Activated CD4-positive, alpha-beta memory T cell treated with anti-CD3 and anti-CD28 coated beads for 36 hours (primary cell): ENCODE data around the gene TMEM92. TPM values are rescaled to one million over a fixed set of nuclear protein-coding genes. Genes with fewer than 3 reads are reported as not detected.
A peak's percentile ranks its signal among the peaks of the same experiment; 100 is the strongest.
"Not testable (repeated sequence)": the region's sequence is repeated elsewhere in the genome, so short reads cannot be mapped to it uniquely, and the experiment has no call there.

Source experiments
- CTCF ChIA-PET: fragments of 350-600 bp; sonication (Branson Sonifier 250); formaldehyde crosslinking; loops from one replicate; lab custom pipeline; 2021; ENCODE audit warnings: antibody characterized with exemption, inconsistent platforms; lab: Charles Lee
- POLR2A ChIA-PET: fragments of 350-600 bp; sonication (Branson Sonifier 250); formaldehyde crosslinking; loops from one replicate; lab custom pipeline; 2021; ENCODE audit warnings: antibody characterized with exemption; lab: Charles Lee
- DNase-seq: peaks from one replicate; pipeline ENCODE4 v3.0.0-alpha.2; 2020
- H3K27ac Mint-ChIP-seq: one replicate; pipeline ENCODE4 v1.8.0; 2021; ENCODE audit warnings: mixed read lengths
- H3K27me3 Mint-ChIP-seq: one replicate; pipeline ENCODE4 v1.8.0; 2021; ENCODE audit warnings: mixed read lengths
- H3K36me3 Mint-ChIP-seq: one replicate; pipeline ENCODE4 v1.8.0; 2021; ENCODE audit warnings: mixed read lengths
- H3K4me1 Mint-ChIP-seq: one replicate; pipeline ENCODE4 v1.8.0; 2021; ENCODE audit warnings: low read depth, mixed read lengths
- H3K4me3 Mint-ChIP-seq: one replicate; pipeline ENCODE4 v1.8.0; 2021; ENCODE audit warnings: mild to moderate bottlenecking, mixed read lengths
- H3K9me3 Mint-ChIP-seq: one replicate; pipeline ENCODE4 v1.8.0; 2021; ENCODE audit warnings: mixed read lengths
- intact Hi-C: fragments of 100-400 bp; cut with micrococcal nuclease; formaldehyde crosslinking; loops from one replicate; pipeline ENCODE4 v1.15.1; 2023
- total RNA-seq, 2 experiments: library from RNA; stranded (reverse); gene quantifications; one replicate each; pipeline ENCODE4 v1.2.3, GENCODE V29; 2021

TMEM92 gene
- total RNA-seq, 2 experiments from 2014 or later = 0.07 TPM; not detected in 1

DNA sequence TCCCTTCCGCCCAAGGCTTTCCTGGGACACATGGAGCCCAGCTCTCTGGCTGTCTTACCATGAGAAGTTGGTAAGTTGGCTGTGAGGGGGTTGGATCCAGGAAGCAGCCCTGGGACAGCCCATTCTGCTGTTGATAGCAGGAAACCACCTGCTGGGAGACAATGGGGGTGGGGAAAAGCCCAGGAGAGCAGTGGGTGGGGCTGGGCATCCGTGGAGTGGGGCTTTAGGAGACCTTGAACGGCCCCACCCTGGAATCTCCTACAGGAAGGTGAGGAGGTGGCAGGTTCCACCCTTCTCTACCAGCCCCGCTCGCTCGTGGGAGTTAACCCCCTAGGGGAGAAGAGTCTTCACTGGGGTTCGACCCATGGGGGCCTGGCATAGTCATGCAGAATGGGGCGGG, 5.8 kb downstream of the TMEM92 start:
- Mint-ChIP-seq H3K36me3 (no peaks in the 10 kb centered on the region), H3K4me1 (peaks cover 23% of the 10 kb centered on the region), H3K9me3 (no peaks in the 10 kb centered on the region), H3K4me3 (no peak overlapping the region), H3K27ac (no peak overlapping the region), H3K27me3 (peaks cover 46% of the 10 kb centered on the region)
- POLR2A ChIA-PET = no interaction called here
- intact Hi-C loops = no loop called here
- CTCF ChIA-PET = interaction anchor here (1.8 to 15.1 kb wide), 3 partner anchors 11 to 72 kb away, joined by 6 to 324 read pairs (median 164); partner anchors contain the start of gene COL1A1
- DNase-seq = peak; percentile 29

DNA sequence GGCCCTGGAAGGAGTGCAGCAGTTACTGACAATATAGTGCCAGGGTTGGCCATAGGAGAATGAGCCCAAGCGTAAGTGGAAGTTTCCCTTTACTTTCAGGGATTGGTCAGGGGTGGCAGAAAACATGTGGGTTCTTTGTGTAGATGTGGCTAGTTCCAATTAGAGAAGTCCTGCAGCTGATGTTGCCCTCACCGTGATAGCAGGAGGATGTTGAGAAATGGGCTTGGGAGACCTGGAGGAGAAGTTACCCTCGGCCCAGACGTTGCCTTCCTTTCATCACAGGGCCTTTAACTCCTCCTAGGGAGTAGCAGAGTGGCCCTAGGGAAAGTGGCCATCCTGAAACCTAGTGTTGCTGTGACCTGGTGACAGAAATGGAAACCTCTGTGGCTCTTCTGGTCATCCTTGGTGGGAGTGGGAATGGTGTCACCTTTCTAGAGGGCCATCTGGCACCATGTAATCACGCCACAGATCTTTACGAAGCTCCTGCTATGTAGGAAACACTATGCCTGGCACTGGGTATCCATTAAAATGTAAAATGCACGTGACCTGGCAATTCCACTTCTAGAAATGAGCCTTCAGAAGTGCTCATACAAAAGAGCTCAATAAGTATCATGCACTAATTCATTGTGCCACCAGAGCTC, 6.7 kb downstream of the TMEM92 start:
- Mint-ChIP-seq H3K9me3 (no peaks in the 10 kb centered on the region), H3K27me3 (peaks cover 42% of the 10 kb centered on the region), H3K27ac (no peak overlapping the region), H3K4me1 (peaks cover 23% of the 10 kb centered on the region), H3K36me3 (no peaks in the 10 kb centered on the region), H3K4me3 (no peak overlapping the region)
- intact Hi-C loops = no loop called here
- DNase-seq = no peak
- CTCF ChIA-PET = interaction anchor here (1.8 to 5.3 kb wide), 3 partner anchors 8 to 80 kb away, joined by 6 to 37 read pairs (median 29); partner anchors contain the start of genes COL1A1 and TMEM92
- POLR2A ChIA-PET = no interaction called here

DNA sequence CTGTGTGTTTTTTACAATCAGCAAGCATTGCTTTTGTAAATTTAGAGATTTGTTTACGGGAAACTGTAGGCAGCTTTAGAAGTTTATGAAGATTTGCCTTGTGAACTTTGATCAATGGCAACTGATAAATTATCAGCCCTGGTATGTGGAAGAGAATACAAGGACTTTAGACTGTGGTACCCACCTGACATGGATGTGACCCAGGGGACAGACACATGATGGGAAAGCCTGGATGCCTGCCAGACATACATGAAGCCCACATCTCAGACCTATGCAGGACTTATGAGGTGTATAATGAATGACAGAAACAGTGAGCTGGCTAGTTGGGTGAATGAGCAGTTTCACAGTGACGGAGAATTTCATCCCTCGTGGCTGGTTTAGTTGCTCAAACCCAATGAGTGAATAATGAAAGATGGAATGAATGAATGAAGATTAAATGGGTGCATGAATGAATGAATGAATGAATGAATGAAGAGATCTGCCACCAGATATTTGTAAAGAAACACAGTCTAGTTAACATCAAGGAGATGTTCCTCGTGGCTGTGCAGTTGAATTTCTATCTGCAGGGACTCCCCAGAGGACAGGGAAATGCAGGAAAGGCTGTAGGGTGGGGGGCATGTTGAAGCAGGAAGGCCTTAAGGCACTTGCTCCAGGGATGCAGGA, 7.6 kb downstream of the TMEM92 start:
- Mint-ChIP-seq H3K27me3 (peaks cover 46% of the 10 kb centered on the region), H3K36me3 (no peaks in the 10 kb centered on the region), H3K4me3 (no peak overlapping the region), H3K9me3 (no peaks in the 10 kb centered on the region), H3K27ac (no peak overlapping the region), H3K4me1 (peaks cover 23% of the 10 kb centered on the region)
- POLR2A ChIA-PET = no interaction called here
- CTCF ChIA-PET = interaction anchor here (0.9 to 5.3 kb wide), 7 partner anchors 9 to 112 kb away, joined by 3 to 37 read pairs (median 6); partner anchors contain the start of genes COL1A1 and TMEM92
- intact Hi-C loops = no loop called here
- DNase-seq = no peak

DNA sequence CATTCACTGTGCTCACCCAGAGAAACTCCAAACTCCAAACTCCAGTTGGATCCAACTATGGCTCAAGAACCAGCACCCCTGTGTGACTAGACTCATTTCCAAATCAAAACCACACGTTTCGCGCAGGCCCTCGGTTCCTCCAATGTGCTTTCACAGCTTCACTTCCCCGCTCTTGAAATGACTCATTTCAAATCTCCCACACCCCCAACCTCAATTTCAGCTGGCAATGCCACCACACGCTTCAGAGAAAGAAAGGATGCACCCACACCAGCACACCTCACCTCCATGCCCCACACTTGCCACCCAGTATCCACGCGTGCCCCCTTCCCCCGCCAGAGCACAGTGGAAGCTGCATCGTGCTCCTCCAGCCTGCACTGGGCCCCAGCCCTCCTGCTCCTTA, 9.0 kb downstream of the TMEM92 start:
- Mint-ChIP-seq H3K36me3 (no peaks in the 10 kb centered on the region), H3K4me1 (peaks cover 23% of the 10 kb centered on the region), H3K27me3 (peaks cover 38% of the 10 kb centered on the region), H3K27ac (peak overlapping the region; percentile 43), H3K4me3 (peak overlapping the region; percentile 0), H3K9me3 (no peaks in the 10 kb centered on the region)
- DNase-seq = peak; percentile 80
- intact Hi-C loops = no loop called here
- ChIA-PET CTCF (interaction anchor here (0.8 to 5.3 kb wide), 8 partner anchors 8 to 114 kb away, joined by 3 to 37 read pairs (median 6); partner anchors contain the start of genes COL1A1 and TMEM92), POLR2A (interaction anchor here (1.0 kb wide), 1 partner anchor 26 kb away, joined by 3 read pairs; no protein-coding TSS in a partner anchor)

DNA sequence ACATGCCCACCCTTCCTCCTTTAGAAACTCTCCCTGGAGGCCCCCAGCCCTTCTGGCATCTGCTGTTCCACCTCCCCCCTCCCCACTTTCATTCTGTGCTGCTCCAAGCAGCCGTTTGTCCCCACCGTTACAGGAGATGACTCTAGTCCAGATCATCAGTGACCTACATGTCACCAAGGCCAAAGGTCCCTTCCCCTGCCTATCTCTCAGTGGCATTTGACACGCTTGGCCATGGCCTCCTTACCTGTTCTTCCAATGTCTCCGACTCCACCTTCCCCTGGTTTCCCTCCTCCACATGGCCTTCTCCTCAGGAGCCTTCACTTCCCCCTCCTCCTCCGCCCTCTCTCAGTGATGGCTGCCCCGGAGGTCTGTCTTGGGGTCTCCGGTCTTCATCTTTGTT, 9.4 kb downstream of the TMEM92 start:
- Mint-ChIP-seq H3K4me3 (no peak overlapping the region), H3K27ac (no peak overlapping the region), H3K27me3 (peaks cover 34% of the 10 kb centered on the region), H3K9me3 (no peaks in the 10 kb centered on the region), H3K4me1 (peaks cover 23% of the 10 kb centered on the region), H3K36me3 (no peaks in the 10 kb centered on the region)
- no peak for DNase-seq
- CTCF ChIA-PET = interaction anchor here (0.8 to 5.3 kb wide), 6 partner anchors 8 to 114 kb away, joined by 3 to 37 read pairs (median 7); partner anchors contain the start of genes COL1A1 and TMEM92
- intact Hi-C loops = no loop called here
- POLR2A ChIA-PET = no interaction called here

DNA sequence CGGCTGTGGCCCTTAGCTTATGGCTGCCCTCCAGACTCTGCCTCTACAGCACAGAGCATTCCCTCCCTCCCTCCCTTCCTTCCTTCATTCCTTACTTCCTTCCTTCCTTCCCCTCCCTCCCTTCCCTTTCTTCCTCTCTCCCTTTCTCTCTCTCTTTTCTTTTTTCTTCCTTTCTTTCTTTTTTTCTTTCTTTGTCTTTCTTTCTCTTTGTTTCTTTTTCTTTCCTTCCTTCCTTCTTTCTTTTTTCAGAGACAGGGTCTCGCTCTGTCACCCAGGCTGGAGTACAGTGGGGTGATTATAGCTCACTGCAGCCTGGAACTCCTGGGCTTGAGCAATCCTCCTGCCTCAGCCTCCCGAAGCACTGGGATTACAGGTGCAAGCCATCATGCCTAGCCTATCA, 11.7 kb downstream of the TMEM92 start:
- Mint-ChIP-seq H3K4me3 (no peak overlapping the region), H3K4me1 (peaks cover 35% of the 10 kb centered on the region), H3K36me3 (no peaks in the 10 kb centered on the region), H3K27ac (no peak overlapping the region), H3K9me3 (no peaks in the 10 kb centered on the region), H3K27me3 (peaks cover 32% of the 10 kb centered on the region)
- CTCF ChIA-PET = interaction anchor here (1.9 to 5.3 kb wide), 2 partner anchors 11 to 85 kb away, joined by 5 to 37 read pairs; partner anchors contain the start of gene COL1A1
- POLR2A ChIA-PET = no interaction called here
- no peak for DNase-seq
- intact Hi-C loops = no loop called here

DNA sequence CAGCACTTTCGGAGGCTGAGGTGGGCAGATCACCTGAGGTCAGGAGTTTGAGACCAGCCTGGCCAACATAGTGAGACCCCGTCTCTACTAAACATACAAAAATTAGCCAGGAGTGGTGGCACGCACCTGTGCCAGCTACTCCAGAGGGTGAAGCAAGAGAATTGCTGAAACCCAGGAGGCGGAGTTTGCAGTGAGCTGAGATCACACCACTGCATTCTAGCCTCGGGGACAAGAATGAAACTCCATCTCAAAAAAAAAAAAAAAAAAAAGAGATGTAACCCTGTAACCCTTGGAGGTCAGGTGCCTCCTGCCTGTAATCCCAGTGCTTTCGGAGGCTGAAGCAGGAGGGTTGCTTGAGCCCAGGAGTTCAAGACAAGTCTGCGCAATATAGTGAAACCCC, 13.0 kb downstream of the TMEM92 start:
- H3K36me3 Mint-ChIP-seq, H3K9me3 Mint-ChIP-seq, H3K27ac Mint-ChIP-seq, POLR2A ChIA-PET, DNase-seq, H3K4me3 Mint-ChIP-seq, intact Hi-C loops: not testable (repeated sequence)
- H3K4me1 Mint-ChIP-seq = peaks cover 34% of the 10 kb centered on the region
- peaks cover 28% of the 10 kb centered on the region for H3K27me3 Mint-ChIP-seq
- CTCF ChIA-PET = interaction anchor here (1.4 to 14.7 kb wide), 3 partner anchors 14 to 117 kb away, joined by 4 to 254 read pairs (median 164); partner anchors contain the start of genes COL1A1 and TMEM92

DNA sequence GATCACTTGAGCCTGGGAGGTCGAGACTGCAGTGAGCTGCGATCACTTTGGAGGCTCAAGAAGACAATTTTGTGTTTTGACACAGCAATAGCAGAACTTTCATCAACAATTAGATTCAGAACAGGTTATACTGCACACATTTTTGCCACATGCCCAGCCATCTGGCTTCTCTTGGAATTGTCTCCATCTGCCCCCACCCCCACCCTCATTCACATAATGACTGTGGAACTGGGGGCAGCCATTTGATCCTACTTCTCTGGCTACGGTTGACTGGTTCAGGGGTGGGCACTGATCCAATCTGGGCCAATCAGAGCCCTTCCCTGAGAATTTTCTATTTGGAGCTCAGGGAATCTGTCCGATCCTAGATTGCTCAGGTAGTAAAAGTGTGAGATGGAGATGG, 14.0 kb downstream of the TMEM92 start:
- H3K9me3 Mint-ChIP-seq = no peaks in the 10 kb centered on the region
- POLR2A ChIA-PET = interaction anchor here (1.4 kb wide), 2 partner anchors 8 to 108 kb away, joined by 3 read pairs; no protein-coding TSS in a partner anchor
- DNase-seq = no peak
- H3K4me1 Mint-ChIP-seq = peaks cover 30% of the 10 kb centered on the region
- CTCF ChIA-PET = interaction anchor here (0.7 to 14.7 kb wide), 5 partner anchors 9 to 118 kb away, joined by 3 to 254 read pairs (median 16); partner anchors contain the start of genes COL1A1 and TMEM92
- no peak overlapping the region for H3K4me3 Mint-ChIP-seq
- peaks cover 23% of the 10 kb centered on the region for H3K27me3 Mint-ChIP-seq
- intact Hi-C loops = no loop called here
- H3K36me3 Mint-ChIP-seq = no peaks in the 10 kb centered on the region
- H3K27ac Mint-ChIP-seq = no peak overlapping the region

DNA sequence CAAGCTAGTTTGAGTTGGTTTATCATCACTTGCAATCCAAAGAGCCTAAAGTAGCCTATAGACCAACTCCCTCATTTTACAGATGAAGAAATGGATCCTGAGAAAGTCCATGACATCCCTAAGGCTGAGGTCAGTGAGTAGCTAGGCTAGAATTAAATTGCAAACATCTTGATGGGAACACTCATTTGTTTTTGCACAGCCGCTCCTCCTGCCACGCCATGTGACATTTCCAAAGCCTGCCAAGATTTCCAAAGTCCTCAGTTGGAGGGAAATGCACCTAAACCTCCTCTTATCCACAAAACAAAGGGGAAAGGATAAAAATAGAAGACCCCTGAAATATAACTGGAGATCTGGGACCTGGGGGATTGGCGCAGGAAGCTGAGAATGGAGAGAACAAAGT, 15.0 kb downstream of the TMEM92 start:
- no peak for DNase-seq
- intact Hi-C loops = no loop called here
- no peaks in the 10 kb centered on the region for H3K9me3 Mint-ChIP-seq
- peaks cover 21% of the 10 kb centered on the region for H3K4me1 Mint-ChIP-seq
- H3K36me3 Mint-ChIP-seq = no peaks in the 10 kb centered on the region
- peaks cover 17% of the 10 kb centered on the region for H3K27me3 Mint-ChIP-seq
- CTCF ChIA-PET = interaction anchor here (0.8 to 14.7 kb wide), 5 partner anchors 8 to 120 kb away, joined by 3 to 254 read pairs (median 16); partner anchors contain the start of genes COL1A1, LRRC59 and TMEM92
- H3K27ac Mint-ChIP-seq = no peak overlapping the region
- no peak overlapping the region for H3K4me3 Mint-ChIP-seq
- POLR2A ChIA-PET = interaction anchor here (1.2 to 1.4 kb wide), 3 partner anchors 7 to 107 kb away, joined by 3 read pairs; no protein-coding TSS in a partner anchor

DNA sequence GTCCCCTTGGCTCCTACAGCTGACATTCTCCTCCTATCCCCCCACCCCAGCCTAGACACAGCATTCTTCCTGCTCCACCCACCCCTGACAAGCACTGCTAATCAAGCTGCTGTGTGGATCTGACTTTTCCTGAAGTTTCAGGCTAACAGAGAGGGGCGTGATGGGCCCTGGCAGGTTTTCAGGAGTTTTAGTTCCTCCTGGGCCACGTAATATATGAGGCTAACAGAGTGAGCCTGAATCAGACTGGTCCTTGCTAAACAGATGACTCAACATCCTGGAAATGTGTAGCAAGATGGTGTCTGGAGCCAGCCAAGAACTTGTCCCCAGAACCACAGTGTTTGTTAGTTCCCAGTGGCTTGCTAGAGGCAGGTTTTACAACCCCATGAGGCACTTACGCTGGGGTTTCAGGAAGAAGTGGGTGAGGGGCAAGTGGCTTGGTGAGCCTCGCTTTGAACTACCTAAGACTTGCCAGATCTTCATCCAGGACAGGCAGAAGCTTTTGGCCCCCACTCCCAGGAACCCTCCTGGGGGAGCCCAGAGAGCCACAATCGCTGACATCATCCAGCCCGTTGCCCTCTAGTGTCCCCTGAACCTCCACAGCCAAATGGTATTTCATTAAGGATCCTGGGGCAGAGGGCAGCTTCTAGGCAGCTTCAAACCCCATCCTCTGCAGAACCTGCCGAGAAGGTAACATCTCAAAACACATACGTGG, 15.9 kb downstream of the TMEM92 start:
- no peaks in the 10 kb centered on the region for H3K36me3 Mint-ChIP-seq
- intact Hi-C loops = loop anchor here (5.0 kb wide), 1 partner anchor 37 kb away; no protein-coding TSS in a partner anchor
- POLR2A ChIA-PET = interaction anchor here (1.2 kb wide), 1 partner anchor 19 kb away, joined by 3 read pairs; no protein-coding TSS in a partner anchor
- H3K27ac Mint-ChIP-seq = peak overlapping the region; percentile 79
- peaks cover 19% of the 10 kb centered on the region for H3K27me3 Mint-ChIP-seq
- peaks cover 19% of the 10 kb centered on the region for H3K4me1 Mint-ChIP-seq
- CTCF ChIA-PET = interaction anchor here (0.8 to 14.7 kb wide), 7 partner anchors 7 to 128 kb away, joined by 3 to 254 read pairs (median 16); partner anchors contain the start of genes COL1A1, LRRC59 and TMEM92
- peak; percentile 61 for DNase-seq
- H3K9me3 Mint-ChIP-seq = no peaks in the 10 kb centered on the region
- no peak overlapping the region for H3K4me3 Mint-ChIP-seq

DNA sequence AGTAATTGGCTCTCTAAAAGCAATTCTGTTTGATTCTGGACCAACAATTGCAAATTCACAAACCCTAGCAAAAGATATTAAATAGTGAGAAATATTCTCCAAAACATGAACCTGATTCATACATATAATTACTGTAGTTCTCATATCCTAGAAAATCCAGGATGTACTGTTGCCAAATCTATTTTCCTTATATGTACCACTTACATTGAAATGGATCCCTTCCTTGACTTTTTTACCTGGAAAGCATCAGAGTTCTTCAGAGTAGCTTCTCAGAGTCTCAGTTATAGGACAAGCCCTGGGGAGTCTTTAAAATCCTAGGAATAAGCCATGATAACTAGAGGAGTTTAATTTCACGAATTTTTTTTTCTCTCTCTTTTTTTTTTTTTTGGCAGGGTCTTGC, 16.7 kb downstream of the TMEM92 start:
- no peaks in the 10 kb centered on the region for H3K36me3 Mint-ChIP-seq
- no peaks in the 10 kb centered on the region for H3K9me3 Mint-ChIP-seq
- H3K27me3 Mint-ChIP-seq = peaks cover 19% of the 10 kb centered on the region
- H3K4me1 Mint-ChIP-seq = peaks cover 19% of the 10 kb centered on the region
- intact Hi-C loops = loop anchor here (5.0 kb wide), 1 partner anchor 36 kb away; no protein-coding TSS in a partner anchor
- no peak overlapping the region for H3K4me3 Mint-ChIP-seq
- ChIA-PET CTCF (interaction anchor here (1.1 to 14.7 kb wide), 6 partner anchors 8 to 129 kb away, joined by 3 to 254 read pairs (median 10); partner anchors contain the start of genes COL1A1 and TMEM92), POLR2A (no interaction called here)
- DNase-seq = no peak
- H3K27ac Mint-ChIP-seq = no peak overlapping the region
